Common myeloid progenitor, CD34-positive (primary cell): ENCODE data around the gene IL17REL.
"Not testable (repeated sequence)": the region's sequence is repeated elsewhere in the genome, so short reads cannot be mapped to it uniquely, and the experiment has no call there.

Experiments used
- CTCF ChIA-PET: fragments of 350-600 bp; sonication (Branson Sonifier 250); formaldehyde crosslinking; loops from one replicate; lab custom pipeline; 2021; ENCODE audit warnings: antibody characterized with exemption; lab: Charles Lee
- POLR2A ChIA-PET: fragments of 350-600 bp; sonication (Branson Sonifier 250); formaldehyde crosslinking; loops from one replicate; lab custom pipeline; 2021; ENCODE audit warnings: antibody characterized with exemption; lab: Charles Lee
- DNase-seq, 3 donors: peaks; one replicate each; pipeline versions ENCODE4 v3.0.0 to v3.0.0-alpha.2; 2013
- H3K27ac ChIP-seq, 2 experiments: 1 replicate in 1 of 2; 2 replicates in 1 of 2; pipeline ENCODE4 v1.7.0; 2013; ENCODE audit warnings: inconsistent platforms in 2 of 2, low read length in 2 of 2, mild to moderate bottlenecking in 2 of 2, low read depth in 1 of 2, moderate library complexity in 1 of 2; ENCODE audit not compliant: severe bottlenecking in 2 of 2, insufficient read depth in 1 of 2, poor library complexity in 1 of 2
- H3K27me3 ChIP-seq, 5 experiments: replicated peaks in 2 of 5; 1 replicate in 3 of 5; 2 replicates in 2 of 5; pipeline versions ENCODE4 v1.6.1 to v1.7.0; 2013; ENCODE audit warnings: low read length in 4 of 5, mild to moderate bottlenecking in 2 of 5, moderate library complexity in 2 of 5, inconsistent platforms in 1 of 5; ENCODE audit not compliant: insufficient read depth in 5 of 5, control insufficient read depth in 4 of 5
- H3K36me3 ChIP-seq, 4 experiments: 1 replicate in 2 of 4; 2 replicates in 2 of 4; pipeline versions ENCODE4 v1.6.1 to v1.7.0; 2013; ENCODE audit warnings: low read length in 3 of 4, control low read depth in 1 of 4, mild to moderate bottlenecking in 1 of 4; ENCODE audit not compliant: control insufficient read depth in 4 of 4, insufficient read depth in 4 of 4
- H3K4me1 ChIP-seq, 4 experiments: 1 replicate in 3 of 4; 2 replicates in 1 of 4; pipeline versions ENCODE4 v1.6.1 to v1.7.1; 2013; ENCODE audit warnings: low read length in 3 of 4, mild to moderate bottlenecking in 3 of 4, control low read depth in 1 of 4, inconsistent platforms in 1 of 4, moderate library complexity in 1 of 4; ENCODE audit not compliant: control insufficient read depth in 4 of 4, insufficient read depth in 4 of 4; ENCODE audit errors: control extremely low read depth in 1 of 4
- H3K4me3 ChIP-seq, 7 experiments: 1 replicate in 4 of 7; 2 replicates in 3 of 7; pipeline versions ENCODE4 v1.5.1 to v1.7.0; 2013; ENCODE audit warnings: mild to moderate bottlenecking in 7 of 7, low read length in 6 of 7, moderate library complexity in 6 of 7, inconsistent platforms in 2 of 7, low read depth in 2 of 7, control low read depth in 1 of 7; ENCODE audit not compliant: insufficient read depth in 4 of 7, control insufficient read depth in 1 of 7; ENCODE audit errors: extremely low read depth in 1 of 7
- H3K9me3 ChIP-seq, 5 experiments: 1 replicate in 4 of 5; 2 replicates in 1 of 5; pipeline versions ENCODE4 v1.6.1 to v1.7.1; 2013; ENCODE audit warnings: low read length in 4 of 5, mild to moderate bottlenecking in 2 of 5, inconsistent platforms in 1 of 5, low read depth in 1 of 5, moderate library complexity in 1 of 5; ENCODE audit not compliant: control insufficient read depth in 4 of 5, insufficient read depth in 2 of 5; ENCODE audit errors: control extremely low read depth in 1 of 5
- WGBS: methylation state at CpG from one replicate; pipeline ENCODE4 v1.1.5; 2013; ENCODE audit not compliant: insufficient coverage; 5-methylcytosine and 5-hydroxymethylcytosine counted together

The IL17REL gene

GRCh38 chr22:49948116-49948957, 64.2 kb downstream of the IL17REL start:
- H3K27me3 ChIP-seq: no peaks in the 10 kb centered on the region
- no peak for DNase-seq
- ChIA-PET POLR2A (interaction anchor here (1.0 kb wide), 1 partner anchor 23 kb away, joined by 3 read pairs; no protein-coding TSS in a partner anchor), CTCF (interaction anchor here (1.6 to 2.0 kb wide), 2 partner anchors 18 to 179 kb away, joined by 3 to 6 read pairs; no protein-coding TSS in a partner anchor)
- no peak overlapping the region for H3K4me3 ChIP-seq
- WGBS: 95% methylated on average over 18 of the region's 23 CpGs
- peaks cover 0 to 51% (median 23%) of the 10 kb centered on the region in 4 experiments for H3K4me1 ChIP-seq
- H3K27ac ChIP-seq: no peak overlapping the region
- H3K9me3 ChIP-seq: no peaks in the 10 kb centered on the region
- no peaks in the 10 kb centered on the region for H3K36me3 ChIP-seq

GRCh38 chr22:49947296-49947622, 65.3 kb downstream of the IL17REL start:
- POLR2A ChIA-PET: no interaction called here
- H3K4me1 ChIP-seq: peaks cover 0 to 47% (median 20%) of the 10 kb centered on the region in 4 experiments
- no peak overlapping the region for H3K4me3 ChIP-seq
- no peaks in the 10 kb centered on the region for H3K36me3 ChIP-seq
- DNase-seq: no peak
- no peaks in the 10 kb centered on the region for H3K27me3 ChIP-seq
- H3K9me3 ChIP-seq: no peaks in the 10 kb centered on the region
- H3K27ac ChIP-seq: no peak overlapping the region
- CTCF ChIA-PET: interaction anchor here (1.3 to 2.1 kb wide), 3 partner anchors 9 to 17 kb away, joined by 3 to 6 read pairs (median 5); no protein-coding TSS in a partner anchor
- WGBS: 98% methylated on average over 5 of the region's 6 CpGs

- Histone ChIP-seq H3K27ac (no peak overlapping the region), H3K9me3 (no peaks in the 10 kb centered on the region), H3K4me3 (no peak overlapping the region), H3K4me1 (peaks cover 0 to 42% (median 20%) of the 10 kb centered on the region in 4 experiments), H3K27me3 (no peaks in the 10 kb centered on the region), H3K36me3 (no peaks in the 10 kb centered on the region)
- no peak for DNase-seq
- ChIA-PET POLR2A (no interaction called here), CTCF (interaction anchor here (1.0 to 2.1 kb wide), 5 partner anchors 9 to 21 kb away, joined by 3 to 6 read pairs (median 3); no protein-coding TSS in a partner anchor)
- 96% methylated on average over 16 of the region's 17 CpGs for WGBS
These were observed 65.8 kb downstream of the IL17REL start for GRCh38 chr22:49946612-49947295.

GRCh38 chr22:49945042-49945794, 67.3 kb downstream of the IL17REL start:
- DNase-seq: peak in 2 of 3 donors; percentile 55 to 72
- H3K4me1 ChIP-seq: peaks cover 0 to 29% (median 10%) of the 10 kb centered on the region in 4 experiments
- H3K27ac ChIP-seq, POLR2A ChIA-PET, H3K36me3 ChIP-seq, H3K27me3 ChIP-seq, H3K9me3 ChIP-seq, H3K4me3 ChIP-seq: not testable (repeated sequence)
- CTCF ChIA-PET: interaction anchor here (1.0 to 2.1 kb wide), 2 partner anchors 8 to 22 kb away, joined by 3 to 5 read pairs; no protein-coding TSS in a partner anchor
- 100% methylated on average over 1 of the region's 17 CpGs for WGBS
